Vagina (tissue), 2 donors: ENCODE data around the gene PTGIS.

Source experiments
- POLR2A ChIP-seq, 2 donors: fragments of 450-650 bp; IDR thresholded peaks; one replicate each; pipeline ENCODE4 v1.6.1; 2017; ENCODE audit warnings: antibody characterized with exemption in 2 of 2, mild to moderate bottlenecking in 2 of 2, moderate library complexity in 2 of 2
- TF ChIP-seq, protein P1 (sequence below), 3 experiments: fragments of 450-650 bp in 2 of 3; fragments of 200-600 bp in 1 of 3; sonication (generic) in 1 of 3; IDR thresholded peaks; one replicate each; pipeline ENCODE4 v1.5.1; 2017 to 2019; ENCODE audit warnings: antibody characterized with exemption in 3 of 3, mild to moderate bottlenecking in 2 of 3, moderate library complexity in 2 of 3

DNA sequence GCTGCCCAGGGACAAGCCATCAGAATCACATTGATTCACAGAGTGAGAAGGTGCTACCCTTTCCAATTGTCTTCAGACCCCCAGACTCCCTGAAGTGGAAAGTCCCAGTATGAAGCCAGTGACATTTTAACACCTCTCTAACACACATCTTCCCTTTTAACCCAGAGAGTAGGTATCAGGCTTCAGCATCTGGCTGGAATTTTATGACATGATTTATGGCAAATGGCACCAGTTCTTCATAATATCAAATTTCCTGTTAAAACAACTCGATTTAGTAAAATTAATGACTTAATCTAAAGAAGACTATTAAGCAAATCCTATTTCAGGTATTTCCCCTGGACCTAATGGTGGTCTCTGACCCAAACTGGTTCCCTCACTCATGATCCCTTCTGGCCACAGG lies 110.5 kb downstream of the PTGIS start:
- TF ChIP-seq, protein P1, sequence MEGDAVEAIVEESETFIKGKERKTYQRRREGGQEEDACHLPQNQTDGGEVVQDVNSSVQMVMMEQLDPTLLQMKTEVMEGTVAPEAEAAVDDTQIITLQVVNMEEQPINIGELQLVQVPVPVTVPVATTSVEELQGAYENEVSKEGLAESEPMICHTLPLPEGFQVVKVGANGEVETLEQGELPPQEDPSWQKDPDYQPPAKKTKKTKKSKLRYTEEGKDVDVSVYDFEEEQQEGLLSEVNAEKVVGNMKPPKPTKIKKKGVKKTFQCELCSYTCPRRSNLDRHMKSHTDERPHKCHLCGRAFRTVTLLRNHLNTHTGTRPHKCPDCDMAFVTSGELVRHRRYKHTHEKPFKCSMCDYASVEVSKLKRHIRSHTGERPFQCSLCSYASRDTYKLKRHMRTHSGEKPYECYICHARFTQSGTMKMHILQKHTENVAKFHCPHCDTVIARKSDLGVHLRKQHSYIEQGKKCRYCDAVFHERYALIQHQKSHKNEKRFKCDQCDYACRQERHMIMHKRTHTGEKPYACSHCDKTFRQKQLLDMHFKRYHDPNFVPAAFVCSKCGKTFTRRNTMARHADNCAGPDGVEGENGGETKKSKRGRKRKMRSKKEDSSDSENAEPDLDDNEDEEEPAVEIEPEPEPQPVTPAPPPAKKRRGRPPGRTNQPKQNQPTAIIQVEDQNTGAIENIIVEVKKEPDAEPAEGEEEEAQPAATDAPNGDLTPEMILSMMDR (IDR thresholded peaks at IDR 0.05): no peak
- no peak for TF ChIP-seq POLR2A (IDR thresholded peaks at IDR 0.05)
